Dendritic cell treated with granulocyte-macrophage colony-stimulating factor and Interleukin-4, amounts not matched to agents 40 ng/mL and 50 ng/mL, for 4 days (primary cell): Measurements from ENCODE around the gene RBPJL.

Source experiments
- H3K27ac Mint-ChIP-seq: one replicate; pipeline ENCODE4 v1.8.0; 2022; ENCODE audit warnings: mild to moderate bottlenecking, mixed read lengths
- H3K27me3 Mint-ChIP-seq: one replicate; pipeline ENCODE4 v1.8.0; 2022; ENCODE audit warnings: mild to moderate bottlenecking, mixed read lengths
- H3K36me3 Mint-ChIP-seq: one replicate; pipeline ENCODE4 v1.8.0; 2022; ENCODE audit warnings: low read depth, mixed read lengths
- H3K4me1 Mint-ChIP-seq: one replicate; pipeline ENCODE4 v1.8.0; 2022; ENCODE audit warnings: low read depth, mixed read lengths
- H3K4me3 Mint-ChIP-seq: one replicate; pipeline ENCODE4 v1.8.0; 2022; ENCODE audit warnings: mild to moderate bottlenecking, moderate library complexity, mixed read lengths
- H3K9me3 Mint-ChIP-seq: one replicate; pipeline ENCODE4 v1.8.0; 2022; ENCODE audit warnings: mixed read lengths
- intact Hi-C: fragments of 100-400 bp; cut with micrococcal nuclease; formaldehyde crosslinking; loops from one replicate; pipeline ENCODE4 v1.15.0; 2022

The RBPJL gene

DNA sequence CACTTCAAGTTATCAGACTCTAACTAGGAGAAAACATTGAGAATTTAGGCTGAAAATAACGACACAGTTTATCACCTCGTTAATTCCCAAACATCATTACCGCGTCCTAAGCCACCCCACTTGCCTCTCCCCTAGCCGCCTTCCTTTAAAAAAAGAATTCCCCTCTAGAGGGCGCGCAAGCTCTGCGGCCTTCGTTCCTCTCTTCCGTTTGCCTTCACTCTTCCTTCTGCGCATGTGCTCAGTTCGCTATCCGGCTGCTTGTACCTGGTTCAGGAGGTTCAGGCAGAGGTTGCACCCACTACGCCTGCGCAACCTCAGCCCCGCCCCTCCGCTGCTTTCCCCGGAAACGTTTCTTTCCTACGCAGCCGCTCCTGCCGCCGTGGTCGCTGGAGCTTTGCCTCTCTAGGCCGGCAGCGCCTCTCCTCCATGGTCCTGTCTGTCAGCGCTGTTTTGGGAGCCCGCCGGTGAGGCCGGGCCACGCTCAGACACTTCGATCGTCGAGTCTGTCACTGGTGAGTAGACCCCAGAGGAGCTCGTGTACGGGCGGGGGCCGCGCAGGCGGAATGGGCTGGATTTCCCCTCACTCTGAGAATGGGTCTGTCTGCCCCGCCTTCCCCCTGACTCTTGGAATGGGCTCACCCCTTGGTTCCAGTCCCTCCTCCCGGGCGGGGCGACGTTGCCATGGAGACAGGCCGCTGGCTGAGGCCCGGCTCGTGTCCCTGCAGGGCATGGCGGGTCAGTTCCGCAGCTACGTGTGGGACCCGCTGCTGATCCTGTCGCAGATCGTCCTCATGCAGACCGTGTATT, 56.4 kb downstream of the RBPJL start, which contains the start of gene SYS1:
Gene SYS1 (plus strand): TSS at position 353 of the 807 bp plus-strand sequence. CDS start 376 bp downstream, at position 729.
- Mint-ChIP-seq H3K4me1 (peaks cover 85% of the 10 kb centered on the region), H3K9me3 (no peaks in the 10 kb centered on the region), H3K27ac (peak within 1 kb of the TSS; percentile 97), H3K27me3 (no peaks in the 10 kb centered on the region), H3K36me3 (peaks cover 43% of the 10 kb centered on the region), H3K4me3 (peak within 1 kb of the TSS; percentile 97)
- intact Hi-C loops, result loop anchor here (5.0 kb wide), 1 partner anchor 41 kb away; no protein-coding TSS in a partner anchor

DNA sequence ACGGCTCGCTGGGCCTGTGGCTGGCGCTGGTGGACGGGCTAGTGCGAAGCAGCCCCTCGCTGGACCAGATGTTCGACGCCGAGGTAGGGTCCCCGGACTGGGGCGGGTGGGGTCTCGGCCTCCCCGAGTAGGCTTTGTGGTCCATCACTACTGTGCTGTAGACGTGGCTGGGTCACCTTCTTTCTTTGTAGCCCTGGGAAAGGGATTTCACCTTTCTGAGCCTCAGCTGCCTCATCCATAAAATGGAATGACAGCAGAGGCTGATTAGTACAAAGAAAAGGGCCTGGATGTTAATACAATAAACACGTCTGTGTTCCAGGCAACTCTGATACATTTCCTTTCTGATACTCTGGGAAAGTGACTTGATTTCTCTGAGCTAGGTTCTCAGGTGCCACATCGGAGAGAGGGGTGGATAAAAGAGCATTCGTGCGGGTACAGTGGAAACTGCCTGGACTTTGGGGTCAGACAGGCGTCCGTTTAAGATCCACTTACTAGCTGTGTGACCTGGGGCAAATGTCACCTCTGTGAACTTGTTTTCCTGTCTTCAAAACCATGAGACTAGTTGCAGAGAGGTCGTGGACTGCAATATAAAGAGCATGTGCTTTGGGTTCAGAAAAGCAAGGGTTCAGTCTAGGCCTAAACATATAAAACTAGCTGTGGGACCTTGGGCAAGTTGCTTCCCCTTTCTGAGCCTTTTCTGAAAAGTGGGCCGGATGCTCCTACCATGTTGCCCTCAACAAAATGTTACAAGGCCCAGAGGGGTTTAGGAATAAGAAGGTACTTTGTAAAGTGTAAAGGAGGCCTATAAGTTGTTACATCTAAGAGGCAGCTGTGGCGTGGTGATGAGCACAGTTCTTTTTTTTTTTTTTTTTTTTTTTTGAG, 57.2 kb downstream of the RBPJL start:
- Mint-ChIP-seq H3K4me3 (peak overlapping the region; percentile 97), H3K9me3 (no peaks in the 10 kb centered on the region), H3K4me1 (peaks cover 85% of the 10 kb centered on the region), H3K27ac (peak overlapping the region; percentile 97), H3K36me3 (peaks cover 51% of the 10 kb centered on the region), H3K27me3 (no peaks in the 10 kb centered on the region)
- intact Hi-C loops, result loop anchor here (5.0 kb wide), 1 partner anchor 42 kb away; no protein-coding TSS in a partner anchor

DNA sequence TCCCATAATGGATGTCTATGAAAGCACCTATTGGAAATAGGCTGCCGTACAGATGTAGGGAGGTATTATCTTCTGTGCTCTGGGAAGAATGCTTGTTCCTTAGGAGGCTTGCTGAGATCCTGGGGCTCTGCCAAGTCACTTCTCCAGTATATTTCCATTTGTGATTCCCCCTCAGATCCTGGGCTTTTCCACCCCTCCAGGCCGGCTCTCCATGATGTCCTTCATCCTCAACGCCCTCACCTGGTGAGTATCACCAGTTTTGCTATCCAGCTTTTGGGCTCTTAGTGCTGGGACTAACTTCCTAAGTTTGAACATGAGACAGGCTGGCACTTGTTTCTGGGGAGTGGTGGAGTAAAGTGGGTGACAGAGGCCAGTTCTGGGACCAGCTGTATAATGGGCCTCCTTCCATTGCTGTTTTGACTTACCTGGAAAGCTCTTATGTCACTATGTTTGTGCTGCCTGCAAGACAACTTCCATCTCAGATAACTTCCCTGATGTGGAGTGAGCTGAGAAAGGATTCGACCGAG, 58.9 kb downstream of the RBPJL start:
- H3K27me3 Mint-ChIP-seq, result no peaks in the 10 kb centered on the region
- H3K4me3 Mint-ChIP-seq, result no peak overlapping the region
- H3K9me3 Mint-ChIP-seq, result no peaks in the 10 kb centered on the region
- intact Hi-C loops, result no loop called here
- peaks cover 72% of the 10 kb centered on the region for H3K4me1 Mint-ChIP-seq
- no peak overlapping the region for H3K27ac Mint-ChIP-seq
- H3K36me3 Mint-ChIP-seq, result peaks cover 52% of the 10 kb centered on the region

DNA sequence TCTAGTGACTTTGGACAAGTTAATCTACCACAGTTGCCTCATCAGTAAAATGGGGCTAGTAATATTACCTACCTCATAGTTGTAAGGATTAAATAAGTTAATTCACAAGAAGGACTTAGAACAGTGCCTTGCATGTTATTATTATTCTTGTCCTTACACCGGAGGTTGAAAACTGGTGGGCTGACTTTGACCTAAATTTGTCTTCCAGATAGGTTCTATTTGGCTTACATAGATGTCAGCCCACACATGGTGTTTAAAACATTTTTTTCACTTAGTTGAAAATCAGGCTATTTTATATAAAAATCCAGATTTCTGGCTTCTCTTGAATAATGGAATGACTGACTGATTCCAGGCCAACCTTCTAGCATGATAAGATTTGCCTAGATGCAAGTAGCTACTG, 59.6 kb downstream of the RBPJL start:
- peaks cover 65% of the 10 kb centered on the region for H3K4me1 Mint-ChIP-seq
- no peak overlapping the region for H3K4me3 Mint-ChIP-seq
- H3K9me3 Mint-ChIP-seq, result no peaks in the 10 kb centered on the region
- no peaks in the 10 kb centered on the region for H3K27me3 Mint-ChIP-seq
- H3K36me3 Mint-ChIP-seq, result peaks cover 52% of the 10 kb centered on the region
- intact Hi-C loops, result no loop called here
- no peak overlapping the region for H3K27ac Mint-ChIP-seq

DNA sequence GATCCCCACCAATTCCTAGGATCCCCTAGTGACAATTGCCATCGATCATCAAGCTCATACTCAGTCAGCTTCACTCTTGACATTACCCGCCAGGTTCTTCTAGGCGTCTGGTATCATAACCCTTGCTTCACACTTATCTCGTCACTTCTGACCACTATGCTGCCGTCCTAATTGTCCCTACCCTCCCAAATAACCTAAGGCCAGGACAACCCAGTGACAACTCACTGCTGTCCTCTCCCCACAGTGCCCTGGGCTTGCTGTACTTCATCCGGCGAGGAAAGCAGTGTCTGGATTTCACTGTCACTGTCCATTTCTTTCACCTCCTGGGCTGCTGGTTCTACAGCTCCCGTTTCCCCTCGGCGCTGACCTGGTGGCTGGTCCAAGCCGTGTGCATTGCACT, 60.0 kb downstream of the RBPJL start:
- H3K27me3 Mint-ChIP-seq, result no peaks in the 10 kb centered on the region
- H3K36me3 Mint-ChIP-seq, result peaks cover 56% of the 10 kb centered on the region
- intact Hi-C loops, result no loop called here
- H3K4me3 Mint-ChIP-seq, result no peak overlapping the region
- H3K4me1 Mint-ChIP-seq, result peaks cover 61% of the 10 kb centered on the region
- H3K9me3 Mint-ChIP-seq, result no peaks in the 10 kb centered on the region
- H3K27ac Mint-ChIP-seq, result no peak overlapping the region

DNA sequence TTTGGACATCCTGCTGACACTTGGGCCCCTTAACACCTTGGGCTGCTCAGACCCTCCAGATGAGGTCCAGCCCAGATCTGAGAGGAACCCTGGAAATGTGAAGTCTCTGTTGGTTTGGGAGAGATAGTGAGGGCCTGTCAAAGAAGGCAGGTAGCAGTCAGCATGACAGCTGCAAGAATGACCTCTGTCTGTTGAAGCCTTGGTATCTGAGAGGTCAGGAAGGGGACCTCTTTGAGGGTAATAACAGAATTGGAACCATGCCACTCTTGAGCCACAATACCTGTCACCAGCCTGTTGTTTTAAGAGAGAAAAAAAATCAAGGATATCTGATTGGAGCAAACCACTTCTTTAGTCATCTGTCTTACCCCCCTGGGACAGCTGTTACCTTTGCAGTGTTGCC, 60.5 kb downstream of the RBPJL start:
- Mint-ChIP-seq H3K4me3 (no peak overlapping the region), H3K9me3 (no peaks in the 10 kb centered on the region), H3K27ac (peak overlapping the region; percentile 18), H3K4me1 (peaks cover 60% of the 10 kb centered on the region), H3K36me3 (peaks cover 61% of the 10 kb centered on the region), H3K27me3 (peaks cover 3% of the 10 kb centered on the region)
- intact Hi-C loops, result no loop called here
